Keratinocyte (primary cell): ENCODE data around the gene ZNF789. TPM values are rescaled to one million over a fixed set of nuclear protein-coding genes. Genes with fewer than 3 reads are reported as not detected.
A peak's percentile ranks its signal among the peaks of the same experiment; 100 is the strongest.

Source experiments
- DNase-seq: peaks from one replicate; pipeline ENCODE4 v3.0.0-alpha.2; 2011; ENCODE audit warnings: low read depth, missing footprints, low spot score
- FAIRE-seq: peaks from 2 replicates; lab custom pipeline; 2011; peaks lifted over from hg19 to GRCh38; lab: Jason Lieb, UNC
- H2AFZ ChIP-seq: 2 replicates; pipeline ENCODE4 v1.6.0; 2012; ENCODE audit warnings: low read length, control low read depth, inconsistent platforms; ENCODE audit not compliant: control insufficient read depth
- H3K27ac ChIP-seq: 2 replicates; pipeline ENCODE4 v1.5.1; 2011; ENCODE audit warnings: low read length; ENCODE audit not compliant: control insufficient read depth, insufficient read depth
- H3K27me3 ChIP-seq: 3 replicates; pipeline ENCODE4 v1.6.0; 2011; ENCODE audit warnings: low read length; ENCODE audit not compliant: control insufficient read depth, insufficient read depth; ENCODE audit errors: extremely low read depth
- H3K36me3 ChIP-seq, 2 experiments: 2 replicates in 1 of 2; 3 replicates in 1 of 2; pipeline ENCODE4 v1.5.1; 2011; ENCODE audit warnings: low read length in 2 of 2, mild to moderate bottlenecking in 1 of 2; ENCODE audit not compliant: control insufficient read depth in 2 of 2, insufficient read depth in 2 of 2; ENCODE audit errors: extremely low read depth in 1 of 2
- H3K4me1 ChIP-seq: 3 replicates; pipeline ENCODE4 v1.5.1; 2011; ENCODE audit warnings: low read length; ENCODE audit not compliant: control insufficient read depth, insufficient read depth; ENCODE audit errors: extremely low read depth
- H3K4me2 ChIP-seq: 3 replicates; pipeline ENCODE4 v1.6.0; 2011; ENCODE audit warnings: low read depth, low read length; ENCODE audit not compliant: control insufficient read depth, insufficient read depth; ENCODE audit errors: extremely low read depth
- H3K4me3 ChIP-seq, 3 experiments: fragments of 200-600 bp in 1 of 3; sonication (generic) in 1 of 3; 2 replicates in 2 of 3; 3 replicates in 1 of 3; pipeline ENCODE4 v1.5.1; 2011 to 2016; ENCODE audit warnings: low read length in 3 of 3, mild to moderate bottlenecking in 3 of 3, control low read depth in 2 of 3, inconsistent platforms in 1 of 3, low read depth in 1 of 3, mixed read lengths in 1 of 3, mixed run types in 1 of 3, moderate library complexity in 1 of 3; ENCODE audit not compliant: control insufficient read depth in 2 of 3, insufficient read depth in 2 of 3; ENCODE audit errors: extremely low read depth in 1 of 3
- H3K79me2 ChIP-seq: 2 replicates; pipeline ENCODE4 v1.6.0; 2012; ENCODE audit warnings: low read length; ENCODE audit not compliant: control insufficient read depth, insufficient read depth
- H3K9ac ChIP-seq: 3 replicates; pipeline ENCODE4 v1.6.0; 2011; ENCODE audit warnings: low read length; ENCODE audit not compliant: control insufficient read depth, insufficient read depth; ENCODE audit errors: extremely low read depth
- H3K9me1 ChIP-seq: 3 replicates; pipeline ENCODE4 v1.6.0; 2011; ENCODE audit warnings: low read length; ENCODE audit not compliant: control insufficient read depth, insufficient read depth; ENCODE audit errors: extremely low read depth
- H3K9me3 ChIP-seq: 2 replicates; pipeline ENCODE4 v1.5.1; 2012; ENCODE audit warnings: low read depth, low read length; ENCODE audit not compliant: control insufficient read depth
- H4K20me1 ChIP-seq: 3 replicates; pipeline ENCODE4 v1.6.0; 2011; ENCODE audit warnings: low read length; ENCODE audit not compliant: control insufficient read depth, insufficient read depth; ENCODE audit errors: extremely low read depth
- CTCF ChIP-seq, 3 experiments: IDR thresholded peaks in 1 of 3; conservative IDR thresholded peaks in 1 of 3; optimal IDR thresholded peaks in 1 of 3; 2 replicates in 2 of 3; 3 replicates in 1 of 3; pipeline versions ENCODE3 to v1.5.1; 2011; ENCODE audit warnings: low read length in 3 of 3, mild to moderate bottlenecking in 3 of 3, moderate library complexity in 2 of 3, control low read depth in 1 of 3, inconsistent platforms in 1 of 3; ENCODE audit not compliant: insufficient read depth in 2 of 3; ENCODE audit errors: extremely low read depth in 1 of 3
- EZH2 ChIP-seq: IDR thresholded peaks from one replicate; pipeline ENCODE4 v1.6.1; 2012; ENCODE audit warnings: inconsistent platforms, mild to moderate bottlenecking, low read length, moderate library complexity
- dilution Hi-C: fragments of 300-500 bp; cut with MboI; formaldehyde crosslinking; loops from one replicate; pipeline ENCODE4 v1.7.0; 2020; ENCODE audit warnings: low sequenced_read_pairs; ENCODE audit not compliant: extremely low pct_ligation_motif_present
- polyA plus RNA-seq, 5 experiments: library from polyadenylated mRNA; depleted of rRNA in 3 of 5; stranded (reverse) in 3 of 5; stranded (forward) in 1 of 5; unstranded in 1 of 5; fragments of >200 nt; gene quantifications; 1 replicate in 1 of 5; 2 replicates in 3 of 5; 3 replicates in 1 of 5; pipeline versions ENCODE4 v1.2.1 to v1.2.3, GENCODE V29; 2011 to 2012; ENCODE audit warnings: missing spikeins in 2 of 5, low read depth in 1 of 5, low replicate concordance in 1 of 5

Gene ZNF789
- polyA plus RNA-seq, 1 donor (not counting 4 experiments of a cell fraction or from before 2014, with no cell fraction given): 17.5 TPM

- no peaks in the 10 kb centered on the region for H3K9me1 ChIP-seq
- FAIRE-seq (no peak), DNase-seq (no peak)
- dilution Hi-C loops: no loop called here
- H2AFZ ChIP-seq: peak overlapping the region; percentile 62
- no peaks in the 10 kb centered on the region for H3K36me3 ChIP-seq
- H3K4me1 ChIP-seq: peaks cover 14% of the 10 kb centered on the region
- no peaks in the 10 kb centered on the region for H4K20me1 ChIP-seq
- TF ChIP-seq CTCF (optimal IDR thresholded peaks at IDR 0.05 in 1 of 3, IDR thresholded peaks at IDR 0.05 in 1 of 3, conservative IDR thresholded peaks at IDR 0.05 in 1 of 3; ENCODE audit: extremely low read depth in 1 of 3, insufficient read depth in 2 of 3, low read length in 3 of 3) (no peak), EZH2 (no peak)
- H3K9me3 ChIP-seq: no peaks in the 10 kb centered on the region
- no peak overlapping the region for H3K27ac ChIP-seq
- H3K79me2 ChIP-seq: peaks cover 31% of the 10 kb centered on the region
- no peak overlapping the region for H3K4me3 ChIP-seq
- no peaks in the 10 kb centered on the region for H3K27me3 ChIP-seq
- no peak overlapping the region for H3K9ac ChIP-seq
- peak overlapping the region; percentile 28 for H3K4me2 ChIP-seq
Observed at GRCh38 chr7:99469381-99470065, 3.2 kb upstream of the ZNF789 start.

- H3K4me1 ChIP-seq: peaks cover 6% of the 10 kb centered on the region
- H3K9me3 ChIP-seq: no peaks in the 10 kb centered on the region
- peak overlapping the region; percentile 91 to 100 (median 92) for H3K4me3 ChIP-seq
- H3K9me1 ChIP-seq: no peaks in the 10 kb centered on the region
- H3K79me2 ChIP-seq: peaks cover 46% of the 10 kb centered on the region
- H3K27me3 ChIP-seq: no peaks in the 10 kb centered on the region
- H3K27ac ChIP-seq: peak overlapping the region; percentile 84
- H3K9ac ChIP-seq: peak overlapping the region; percentile 91
- H2AFZ ChIP-seq: peak overlapping the region; percentile 86
- TF ChIP-seq CTCF (optimal IDR thresholded peaks at IDR 0.05 in 1 of 3, IDR thresholded peaks at IDR 0.05 in 1 of 3, conservative IDR thresholded peaks at IDR 0.05 in 1 of 3; ENCODE audit: extremely low read depth in 1 of 3, insufficient read depth in 2 of 3, low read length in 3 of 3) (no peak), EZH2 (no peak)
- H4K20me1 ChIP-seq: no peaks in the 10 kb centered on the region
- DNase-seq (no peak), FAIRE-seq (peak; percentile 77)
- peaks cover 0 to 1% of the 10 kb centered on the region in 2 experiments for H3K36me3 ChIP-seq
- peak overlapping the region; percentile 94 for H3K4me2 ChIP-seq
- dilution Hi-C loops: no loop called here
Observed at GRCh38 chr7:99473315-99473596, 566 bp downstream of the ZNF789 start.
